M059J (cell line): ENCODE measurements around the gene CUX1. TPM values are rescaled to one million over a fixed set of nuclear protein-coding genes. Genes with fewer than 3 reads are reported as not detected.

Experiments
- DNase-seq: peaks from one replicate; pipeline ENCODE4 v3.0.0-alpha.2; 2012; ENCODE audit warnings: low read depth
- total RNA-seq: library from RNA; depleted of rRNA; stranded (reverse); fragments of >200 nt; shearing (Covaris generic); gene quantifications from 2 replicates; pipeline ENCODE4 v1.2.3, GENCODE V29; 2014

Gene CUX1
- total RNA-seq, 1 experiment from 2014 or later: 51.9 TPM

DNA sequence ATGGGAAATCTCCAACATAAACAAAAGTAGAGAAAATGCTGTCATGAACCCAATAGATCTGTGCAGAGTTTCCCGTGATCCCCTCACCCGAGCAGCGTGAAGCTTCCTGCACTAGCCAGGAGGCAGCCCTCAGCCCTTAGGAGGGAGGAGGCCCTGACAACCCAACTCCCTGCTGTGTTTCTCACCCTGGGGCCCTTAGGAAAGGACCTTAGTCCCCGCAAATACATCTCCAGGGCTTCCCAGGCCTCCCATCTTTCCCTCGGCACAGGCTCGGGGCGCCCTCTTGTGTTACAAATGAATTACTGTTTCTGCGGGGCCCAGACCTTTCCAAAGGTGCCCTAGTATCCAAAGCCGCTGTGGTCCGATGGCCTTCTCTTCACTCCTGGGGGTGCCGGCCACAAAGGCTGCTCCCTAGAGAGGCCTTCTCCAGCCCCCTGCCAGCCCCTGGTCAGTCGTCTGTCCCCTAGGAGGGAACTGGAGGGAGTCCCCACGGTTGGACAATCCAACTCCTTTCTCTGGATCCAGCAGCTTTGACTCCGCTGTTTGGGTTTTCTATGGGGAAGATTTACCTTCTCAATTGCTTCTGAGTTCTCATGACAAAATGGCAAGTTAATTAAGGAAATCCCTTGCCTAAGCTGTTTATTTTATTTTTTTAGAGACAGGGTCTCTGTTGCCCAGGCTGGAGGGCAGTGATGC, 419.3 kb downstream of the CUX1 start:
- peak; percentile 52 for DNase-seq

DNA sequence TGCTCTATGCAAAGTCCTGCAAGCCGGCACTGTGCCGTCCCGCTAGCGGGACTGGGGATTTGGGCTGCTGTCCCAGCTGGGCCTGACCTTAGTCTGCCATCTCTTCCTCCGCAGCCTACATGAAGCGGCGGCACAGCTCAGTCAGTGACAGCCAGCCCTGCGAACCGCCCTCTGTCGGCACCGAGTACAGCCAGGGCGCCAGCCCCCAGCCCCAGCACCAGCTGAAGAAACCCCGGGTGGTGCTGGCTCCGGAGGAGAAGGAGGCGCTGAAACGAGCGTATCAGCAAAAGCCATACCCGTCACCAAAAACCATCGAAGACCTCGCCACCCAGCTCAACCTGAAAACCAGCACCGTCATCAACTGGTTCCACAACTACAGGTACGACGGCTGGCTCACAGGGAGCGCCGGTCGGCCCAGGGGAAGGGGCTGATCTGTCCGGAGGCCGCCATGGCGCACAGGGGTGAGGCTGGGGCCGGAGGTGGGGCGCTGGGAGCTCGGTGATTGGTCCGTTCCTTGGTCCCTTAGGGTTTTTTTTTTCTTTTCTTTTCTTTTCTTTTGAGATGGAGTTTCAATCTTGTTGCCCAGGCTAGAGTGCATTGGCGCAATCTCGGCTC, 421.9 kb downstream of the CUX1 start:
- no peak for DNase-seq

DNA sequence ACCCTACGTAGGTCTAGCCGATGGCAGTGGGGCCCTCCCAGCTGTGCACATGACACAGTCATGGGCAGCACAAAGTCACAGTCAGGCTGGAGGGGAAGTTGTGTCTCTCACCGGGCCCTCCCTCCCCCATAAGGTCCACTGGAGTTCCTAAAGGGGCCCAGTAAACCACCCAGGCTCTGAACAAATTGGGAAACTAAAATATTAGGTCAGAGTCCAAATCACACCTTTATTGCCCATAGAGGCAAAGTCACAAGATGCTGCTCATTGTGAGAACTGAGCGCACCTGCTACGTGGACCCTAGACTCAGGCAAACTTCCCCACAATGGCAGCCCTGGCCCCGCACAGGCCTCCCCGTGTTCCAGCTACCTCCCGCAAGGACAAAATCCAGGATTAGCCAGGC, 424.0 kb downstream of the CUX1 start:
- no peak for DNase-seq

DNA sequence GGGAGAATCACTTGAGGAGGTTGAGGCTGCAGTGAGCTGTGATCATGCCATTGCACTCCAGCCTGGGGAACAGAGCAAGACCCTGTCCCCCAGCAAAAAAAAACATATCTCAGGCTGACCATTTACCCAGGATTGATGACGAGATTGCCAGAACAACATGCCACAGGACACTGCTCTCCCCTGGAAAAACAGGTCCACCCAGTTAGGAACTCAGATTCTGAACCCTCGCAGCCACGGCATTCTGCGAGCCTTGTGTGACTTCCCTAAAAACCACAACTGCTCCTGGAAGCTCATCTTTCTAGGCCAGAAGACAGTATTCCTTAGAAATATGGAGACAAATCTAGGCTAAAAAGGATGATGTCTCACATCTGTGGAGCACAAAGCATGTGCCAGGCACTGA, 427.2 kb downstream of the CUX1 start:
- no peak for DNase-seq

DNA sequence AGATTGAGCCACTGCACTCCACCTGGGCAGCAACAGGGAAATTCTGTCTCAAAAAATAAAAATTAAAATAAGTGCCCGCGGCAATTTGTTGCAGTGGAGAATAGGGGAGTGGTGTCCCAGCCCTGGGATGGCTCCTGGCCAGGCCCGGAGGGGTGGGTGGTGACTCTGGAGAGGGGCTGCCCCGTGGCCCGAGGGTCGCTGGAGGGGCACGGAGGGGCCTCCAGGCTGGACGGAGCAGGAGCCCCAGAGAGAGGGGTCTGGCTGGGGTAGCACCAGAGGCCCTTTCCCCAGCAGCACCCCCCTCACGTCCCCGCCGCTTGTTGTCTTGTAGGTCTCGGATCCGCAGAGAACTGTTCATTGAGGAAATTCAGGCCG, 430.6 kb downstream of the CUX1 start:
- no peak for DNase-seq

DNA sequence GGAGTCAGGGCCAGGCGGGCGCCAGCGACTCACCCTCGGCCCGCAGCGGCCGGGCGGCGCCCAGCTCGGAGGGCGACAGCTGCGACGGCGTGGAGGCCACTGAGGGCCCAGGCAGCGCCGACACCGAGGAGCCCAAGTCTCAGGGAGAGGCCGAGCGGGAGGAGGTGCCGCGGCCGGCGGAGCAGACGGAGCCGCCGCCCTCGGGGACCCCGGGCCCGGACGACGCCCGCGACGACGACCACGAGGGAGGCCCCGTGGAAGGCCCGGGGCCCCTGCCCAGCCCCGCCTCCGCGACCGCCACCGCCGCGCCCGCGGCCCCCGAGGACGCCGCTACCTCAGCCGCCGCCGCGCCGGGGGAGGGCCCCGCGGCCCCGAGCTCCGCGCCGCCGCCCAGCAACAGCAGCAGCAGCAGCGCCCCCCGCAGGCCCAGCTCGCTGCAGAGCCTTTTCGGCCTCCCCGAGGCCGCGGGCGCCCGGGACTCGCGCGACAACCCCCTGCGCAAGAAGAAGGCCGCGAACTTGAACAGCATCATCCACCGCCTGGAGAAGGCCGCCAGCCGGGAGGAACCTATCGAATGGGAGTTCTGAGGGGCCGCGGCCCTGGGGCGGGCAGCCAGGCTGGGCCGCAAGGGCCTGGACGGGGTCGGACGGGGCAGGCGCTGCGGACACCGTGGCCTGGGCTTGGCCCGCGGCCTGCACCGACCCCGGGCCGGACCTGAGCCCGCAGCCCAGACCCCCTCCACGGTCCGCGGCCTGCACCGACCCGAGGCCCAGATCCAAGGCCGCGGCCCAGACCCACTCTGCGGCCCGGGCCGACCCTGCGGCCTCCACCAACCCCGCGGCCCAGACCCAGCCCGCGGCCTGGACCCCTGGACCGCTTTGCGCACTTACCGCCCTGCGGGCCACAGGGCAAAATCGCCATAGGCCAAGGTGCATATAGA, 431.3 kb downstream of the CUX1 start:
- no peak for DNase-seq

DNA sequence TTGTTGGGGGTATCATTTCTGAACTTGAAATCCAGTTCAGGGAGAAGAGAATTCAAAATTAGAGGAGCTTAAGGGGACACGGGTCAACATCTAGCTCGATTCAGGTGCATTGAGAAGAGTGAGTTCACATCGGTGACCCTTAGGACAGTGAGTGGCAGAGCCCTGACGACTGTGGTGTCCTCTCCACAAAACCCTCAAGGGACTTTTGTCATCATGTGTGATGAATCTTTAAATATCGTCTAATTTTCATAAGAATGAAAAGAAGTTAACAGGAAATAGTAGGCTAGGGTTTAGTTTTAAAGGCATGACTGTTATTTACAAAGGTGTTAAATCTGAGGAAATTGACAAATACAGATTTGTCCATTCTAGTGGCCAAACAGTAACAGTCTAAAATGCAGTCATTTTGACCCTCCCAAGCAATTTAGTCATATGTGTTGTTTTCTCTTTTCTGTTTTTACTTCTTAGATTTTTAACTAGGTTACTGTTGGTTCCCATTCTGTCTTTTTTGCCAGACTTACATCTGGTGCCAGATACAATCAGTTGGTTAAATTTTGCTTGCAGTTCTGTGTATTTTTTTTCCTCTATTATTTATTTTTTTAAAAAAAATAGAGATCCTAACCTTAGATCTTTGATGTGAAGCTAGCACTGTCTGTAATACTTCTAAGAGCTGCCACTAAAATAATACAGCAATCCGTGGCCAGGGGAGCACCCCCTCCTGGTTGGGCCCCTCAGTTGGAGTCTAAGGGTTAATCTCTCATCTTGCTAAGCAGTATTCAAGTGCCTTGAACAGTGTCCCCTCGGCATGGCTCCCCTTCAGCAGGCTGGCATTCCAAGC, 434.3 kb downstream of the CUX1 start:
- DNase-seq: no peak

DNA sequence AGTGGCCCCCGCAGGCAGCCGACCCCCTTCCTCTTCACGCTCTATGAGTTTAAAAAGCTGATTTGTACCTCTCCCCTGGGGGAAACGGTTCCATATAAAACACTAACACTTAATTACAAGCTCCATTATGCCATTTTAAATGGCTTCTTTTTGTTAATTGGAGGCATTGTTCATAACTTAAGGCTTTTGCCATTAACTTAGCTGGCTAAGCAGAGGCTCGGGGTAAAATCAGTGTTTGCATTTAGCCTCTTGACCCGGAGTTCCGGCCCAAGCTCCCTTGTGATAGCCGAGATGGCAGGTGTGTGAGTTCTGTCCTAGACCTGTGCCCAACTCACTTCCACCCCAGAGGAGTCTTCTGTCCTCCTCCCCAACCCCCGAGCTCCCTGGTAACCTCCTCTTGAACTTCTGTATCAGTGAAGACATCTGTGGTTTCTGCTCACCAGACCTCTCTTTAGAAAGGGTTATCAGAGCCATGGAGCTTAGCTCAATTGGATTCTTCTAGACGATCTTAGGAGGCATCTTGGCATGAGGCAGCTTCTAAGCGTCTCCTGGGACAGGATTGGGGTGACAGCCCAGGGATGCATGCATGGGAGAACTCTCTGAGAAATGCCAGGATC, 435.0 kb downstream of the CUX1 start:
- no peak for DNase-seq

DNA sequence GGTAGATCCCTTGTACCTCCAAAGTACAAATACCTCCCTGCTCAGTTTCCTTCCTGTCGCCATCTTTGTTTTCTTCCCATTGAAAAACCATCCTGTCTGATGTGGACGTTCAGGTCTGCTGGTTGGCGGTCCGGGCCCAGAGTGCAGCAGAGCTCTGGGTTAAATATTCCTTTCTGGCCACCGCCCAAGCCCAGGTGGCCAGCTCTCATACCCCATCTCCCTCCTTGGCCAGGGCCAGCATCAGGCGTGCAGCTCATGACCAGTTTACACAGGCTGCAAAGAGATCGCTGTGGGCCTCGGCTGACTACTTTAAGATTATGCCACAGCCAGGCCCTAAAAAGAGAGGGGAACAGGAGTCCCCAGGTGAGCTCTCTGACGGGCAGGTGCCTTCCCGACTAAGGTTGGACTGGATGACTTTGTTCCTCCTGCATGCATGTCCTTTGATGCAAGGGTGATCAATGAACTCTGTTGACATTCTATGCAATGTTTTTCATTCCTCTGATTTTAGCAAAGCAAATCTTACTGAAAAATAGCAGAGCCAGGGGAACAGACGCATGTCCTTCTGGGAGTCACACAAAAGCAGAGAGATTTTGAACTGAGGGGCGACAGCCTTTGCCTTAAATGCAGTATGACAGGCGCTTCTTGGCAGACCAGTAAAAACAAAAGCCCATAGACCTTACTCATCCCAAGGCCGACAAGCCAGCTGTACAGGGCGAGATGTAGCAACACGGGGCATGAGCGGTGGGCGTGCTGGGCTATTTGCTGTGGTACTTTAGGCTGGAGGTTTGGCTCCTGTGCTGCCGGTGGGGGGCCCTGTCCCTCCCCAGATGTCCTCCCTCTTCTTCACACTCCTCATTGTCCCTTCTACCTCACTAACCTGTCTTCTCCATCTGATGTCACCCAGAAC, 435.9 kb downstream of the CUX1 start:
- no peak for DNase-seq

DNA sequence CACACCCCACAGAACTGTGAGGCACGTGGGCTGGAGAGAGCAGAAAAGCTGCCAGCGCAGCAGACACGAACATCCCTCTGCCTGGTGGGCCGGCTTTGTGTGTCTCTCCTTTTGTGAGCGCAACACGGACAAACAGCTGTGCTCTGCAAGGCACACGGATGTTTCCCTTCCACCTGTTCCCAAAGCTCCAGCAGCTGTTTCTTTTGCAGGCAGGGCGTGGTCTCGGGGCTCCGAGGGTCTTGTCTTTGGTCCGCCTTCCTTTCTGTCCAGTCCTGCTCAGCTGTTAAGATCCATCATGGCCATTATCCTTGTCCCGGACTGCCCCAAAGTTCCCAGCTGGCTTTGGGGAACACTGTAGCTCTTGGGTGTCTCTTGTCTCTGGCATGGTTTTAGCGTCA, 436.5 kb downstream of the CUX1 start:
- no peak for DNase-seq

DNA sequence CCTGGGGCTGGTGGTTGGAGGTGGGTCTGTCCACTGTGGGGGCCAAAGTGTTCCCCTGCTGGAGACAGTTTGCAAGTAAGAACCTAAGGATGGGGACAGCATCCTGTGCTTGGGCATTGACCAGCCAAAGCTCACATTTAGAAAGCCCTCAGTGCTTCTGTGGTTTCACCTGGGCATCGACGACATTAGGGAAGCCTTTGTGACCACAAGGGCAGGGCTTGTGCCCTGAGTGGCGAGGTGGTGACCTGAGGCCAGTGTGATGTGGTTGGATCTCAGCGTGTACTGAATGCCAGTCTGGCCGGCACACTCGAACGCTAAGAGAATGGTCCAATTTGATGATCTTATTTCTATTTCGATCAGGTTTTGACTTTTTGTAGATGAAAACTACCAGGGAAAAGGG, 437.1 kb downstream of the CUX1 start:
- DNase-seq: no peak

DNA sequence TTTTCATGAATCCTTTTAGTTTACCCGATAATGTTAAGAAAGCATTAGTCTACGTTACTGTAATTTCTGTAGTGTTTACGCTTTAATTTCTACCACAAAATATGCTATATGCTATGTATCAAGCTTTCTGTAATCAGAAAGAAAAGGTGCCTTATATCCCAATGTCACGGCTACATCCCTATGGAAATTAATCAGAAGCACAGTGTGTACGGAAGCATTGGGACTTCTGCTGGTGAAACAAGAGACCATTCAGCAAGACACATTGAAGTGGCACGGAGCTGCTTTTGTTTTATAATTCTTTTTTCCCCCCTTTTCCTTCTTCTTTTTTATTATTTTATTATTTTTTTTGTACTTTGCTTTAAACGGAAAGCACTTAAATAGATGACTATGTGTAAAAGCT, 438.1 kb downstream of the CUX1 start:
- no peak for DNase-seq

DNA sequence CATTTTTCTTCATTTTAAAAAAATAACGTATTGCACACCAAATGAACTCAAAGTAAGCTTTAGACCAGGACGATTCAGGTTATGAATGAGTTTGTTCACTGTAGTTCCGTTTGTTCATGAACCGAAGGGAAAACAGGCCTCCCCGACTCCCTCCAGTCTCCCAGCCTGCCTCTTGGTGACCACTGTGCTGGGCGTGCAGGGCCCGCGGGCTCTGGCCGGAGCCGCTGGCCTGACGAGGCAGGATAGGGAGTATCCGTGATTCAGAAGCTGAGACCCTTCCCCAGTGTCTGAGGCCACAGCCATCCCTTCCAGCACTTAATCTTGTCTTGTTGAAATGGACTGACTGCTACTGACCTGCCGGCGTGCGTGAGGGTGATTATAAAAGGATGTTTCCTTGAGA, 438.5 kb downstream of the CUX1 start:
- no peak for DNase-seq

DNA sequence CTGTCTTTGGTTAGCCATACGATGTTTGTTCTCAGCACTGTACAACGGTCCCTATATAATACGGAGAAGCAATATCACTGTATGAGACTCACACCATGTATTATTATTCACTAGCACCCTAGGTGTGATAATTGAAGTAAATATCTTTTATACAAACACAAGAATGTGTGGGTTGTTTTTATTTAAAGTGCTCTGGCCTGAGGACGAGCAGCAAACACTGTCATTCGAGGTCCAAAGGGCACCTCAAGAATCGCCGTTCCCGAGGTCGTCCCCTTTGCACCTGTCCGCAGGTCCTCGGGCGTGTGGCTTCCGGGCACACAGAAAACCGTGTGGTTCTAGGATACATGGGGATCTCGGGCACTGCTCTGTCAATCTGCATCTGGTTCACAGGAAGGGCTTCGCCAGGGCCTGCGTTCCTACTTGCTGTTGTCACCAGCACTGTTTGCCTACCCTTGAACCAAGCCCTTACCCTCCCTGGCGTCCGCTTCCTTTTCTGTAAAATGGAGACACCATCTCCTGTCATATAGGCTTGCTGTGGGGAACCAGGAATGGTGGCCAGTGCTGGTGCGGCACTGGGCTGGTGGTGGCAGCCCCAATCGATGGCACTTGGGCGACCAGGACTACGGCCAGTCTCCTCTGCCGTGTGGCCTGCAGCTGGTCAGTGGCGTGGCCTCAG, 440.8 kb downstream of the CUX1 start:
- DNase-seq: no peak

DNA sequence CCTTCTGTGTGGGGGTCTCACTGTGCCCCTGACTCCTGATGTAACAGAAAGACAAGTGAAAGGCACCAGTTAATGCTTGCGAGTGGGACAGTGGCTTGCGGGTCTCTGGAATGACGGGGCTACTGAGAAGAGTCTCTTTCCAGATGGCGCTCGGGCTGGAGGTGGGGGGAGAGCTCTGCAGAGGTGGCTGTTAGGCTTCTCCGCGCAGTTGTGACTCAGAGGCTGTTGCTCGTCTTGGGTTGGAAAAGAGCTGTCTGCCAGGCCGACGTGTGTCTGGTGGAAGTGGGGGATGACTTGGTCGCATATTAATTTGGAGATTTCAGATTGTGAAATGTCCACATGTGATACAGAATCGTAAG, 441.3 kb downstream of the CUX1 start:
- DNase-seq: no peak

DNA sequence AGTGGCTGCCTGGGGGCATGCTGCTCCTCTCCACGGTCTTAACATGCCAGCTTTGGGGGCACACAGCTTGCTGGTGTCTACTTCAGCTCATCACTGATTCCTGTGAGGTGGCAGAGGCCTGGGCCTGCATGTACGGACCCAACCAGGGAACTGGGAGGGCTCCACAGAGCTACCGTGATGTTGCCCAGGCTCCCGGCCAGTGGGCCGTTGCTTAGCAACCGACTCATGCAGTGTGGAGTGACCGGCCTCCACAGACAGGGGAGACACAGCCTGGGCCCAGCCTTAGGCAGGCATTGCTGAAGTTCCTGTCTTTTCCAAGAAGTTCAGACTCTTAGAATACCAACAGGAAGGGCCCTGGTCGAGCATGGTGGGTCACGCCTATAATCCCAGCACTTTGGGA, 443.4 kb downstream of the CUX1 start:
- DNase-seq: peak; percentile 44

DNA sequence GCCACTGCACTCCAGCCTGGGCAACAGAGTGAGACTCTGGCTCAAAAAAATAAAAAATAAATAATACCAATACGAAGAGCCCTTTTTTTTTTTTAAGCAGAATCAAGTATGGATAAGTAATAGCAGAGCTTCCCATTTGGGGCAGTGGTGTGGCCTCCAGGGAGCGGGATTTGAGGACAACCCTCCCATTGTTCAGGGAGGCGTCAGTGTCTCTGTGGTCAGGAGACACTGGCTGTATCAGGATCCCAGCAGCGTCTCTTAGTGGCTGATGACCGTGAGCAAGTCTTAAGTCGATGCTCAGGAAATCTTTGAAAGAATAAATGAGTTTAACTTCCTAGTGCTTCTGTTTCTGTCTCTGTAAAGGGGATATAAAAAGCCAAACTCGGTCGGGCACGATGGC, 444.0 kb downstream of the CUX1 start:
- DNase-seq: no peak

DNA sequence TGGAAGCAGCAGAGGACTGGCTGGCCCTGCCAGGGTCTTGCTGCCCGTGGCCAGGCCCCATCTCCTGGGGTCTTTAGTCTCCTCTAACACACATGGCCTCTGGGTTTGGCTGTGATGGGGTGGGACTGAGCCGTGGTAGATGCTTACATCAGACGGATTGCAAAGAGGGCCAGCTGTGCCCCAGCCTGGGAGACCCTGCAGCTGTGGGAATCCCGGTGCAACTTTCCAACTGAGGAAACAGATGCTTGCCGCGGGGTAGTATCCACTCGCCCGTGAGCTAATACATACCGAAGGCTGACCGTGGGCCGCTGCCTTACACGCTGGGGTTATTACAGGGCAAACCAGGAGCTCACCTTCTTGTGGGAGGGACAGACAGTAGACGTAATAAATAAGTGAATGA, 445.1 kb downstream of the CUX1 start:
- DNase-seq: no peak

DNA sequence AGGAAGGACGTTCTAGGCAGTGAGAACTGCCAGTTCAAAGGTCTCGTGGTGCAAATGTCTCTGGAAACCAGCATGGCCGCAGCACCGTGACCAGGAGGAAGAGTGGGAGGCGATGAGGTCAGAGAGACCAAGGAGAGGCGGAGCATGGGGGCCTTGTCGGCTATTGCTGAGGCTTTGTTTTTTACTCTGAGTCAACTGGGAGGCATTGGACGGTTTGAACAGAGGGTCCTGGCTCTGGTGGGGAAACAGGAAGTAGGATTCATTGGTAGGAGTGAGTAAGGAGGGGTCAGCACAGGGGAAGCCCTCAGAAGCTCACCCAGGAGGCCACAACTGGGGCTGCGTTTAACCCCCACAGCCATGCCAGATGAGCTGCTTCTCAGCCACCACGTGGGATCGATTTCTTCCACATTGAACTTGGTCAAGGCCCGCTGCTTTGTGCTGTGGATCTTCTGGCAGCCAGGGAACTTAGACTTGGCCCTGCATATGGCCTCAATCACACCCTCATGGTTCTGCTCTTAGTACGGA, 447.0 kb downstream of the CUX1 start:
- no peak for DNase-seq

DNA sequence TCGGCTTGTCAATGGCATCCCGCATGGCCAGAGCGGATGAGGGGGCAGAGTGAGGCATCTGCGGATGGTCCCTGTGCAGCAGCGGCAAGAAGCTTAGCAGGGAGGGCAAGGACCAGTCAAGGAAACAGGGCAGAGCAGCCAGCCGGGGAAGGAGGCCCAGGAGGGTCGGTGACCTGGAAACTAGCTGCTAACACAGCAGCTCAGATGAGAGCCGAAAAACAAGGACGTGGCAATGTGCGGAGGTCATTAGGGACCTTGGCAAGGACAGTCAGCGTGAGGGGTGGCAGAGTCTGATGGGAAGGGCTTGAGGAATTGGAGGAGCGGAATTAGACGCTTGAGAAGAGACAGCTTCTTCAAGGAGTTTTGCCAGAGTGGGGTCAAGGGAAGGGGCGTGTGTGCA, 449.1 kb downstream of the CUX1 start:
- no peak for DNase-seq
